ENCODE measurements around the gene ITGA6.

GRCh38 chr2:172456002-172456401 is 28.6 kb downstream of the ITGA6 start:
- TF ChIP-seq PATZ1 (CRISPR knock-in tag; IDR thresholded peaks at IDR 0.05; ENCODE audit: borderline replicate concordance) = no peak
- no peak for TF ChIP-seq ARNTL (CRISPR knock-in tag; IDR thresholded peaks at IDR 0.05; ENCODE audit: borderline replicate concordance, low read depth)
- TF ChIP-seq CSDC2 (CRISPR knock-in tag; IDR thresholded peaks at IDR 0.05) = no peak
- TF ChIP-seq TOX (CRISPR knock-in tag; IDR thresholded peaks at IDR 0.05; ENCODE audit: borderline replicate concordance) = no peak
- no peak for TF ChIP-seq ZC3H10 (CRISPR knock-in tag; IDR thresholded peaks at IDR 0.05)
- no peak for TF ChIP-seq ZFP30 (CRISPR knock-in tag; IDR thresholded peaks at IDR 0.05)
- TF ChIP-seq GLIS3 (CRISPR knock-in tag; IDR thresholded peaks at IDR 0.05) = no peak
